ENCODE measurements around the gene ZNF805.
"Not testable (repeated sequence)": the region's sequence is repeated elsewhere in the genome, so short reads cannot be mapped to it uniquely, and the experiment has no call there.

ZNF805 gene

DNA sequence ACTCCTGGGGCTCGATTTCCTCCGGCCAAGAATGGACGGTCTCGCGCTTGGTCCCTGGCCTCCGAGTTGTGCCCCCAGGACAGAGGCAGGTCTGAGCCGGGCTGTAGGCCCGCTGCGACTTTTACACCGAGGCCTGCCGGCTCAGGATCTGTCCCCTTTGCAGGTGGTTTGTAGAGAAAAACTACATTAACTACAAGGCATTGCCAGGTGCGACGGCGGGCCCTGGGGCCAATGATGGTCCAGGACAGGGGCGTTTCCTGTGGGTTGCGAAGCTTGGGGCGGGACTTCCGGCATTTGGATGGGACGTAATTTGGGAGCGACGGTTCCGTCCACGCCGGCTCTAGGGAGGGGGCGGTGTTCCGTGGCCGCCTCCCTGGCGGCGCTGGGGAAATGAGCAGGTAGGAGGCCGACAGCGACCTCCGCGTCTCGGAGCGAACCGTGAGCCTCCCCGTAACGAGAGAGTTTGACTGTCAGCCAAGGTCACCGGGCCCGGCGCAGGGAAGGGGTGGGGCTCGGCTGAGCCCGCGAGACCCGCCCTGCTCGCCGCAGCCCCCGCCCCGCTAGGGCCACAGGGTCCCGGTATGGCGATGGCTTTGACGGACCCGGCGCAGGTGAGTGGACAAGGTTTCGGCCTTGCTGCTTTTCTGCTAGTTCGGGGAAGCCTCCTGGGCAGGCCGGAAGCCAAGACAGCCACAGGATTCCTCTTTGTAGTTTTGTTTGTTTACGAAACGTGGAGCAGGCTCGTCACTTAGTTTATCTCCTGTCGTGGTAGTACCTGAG lies at the start of gene ZNF805:
Gene ZNF805, plus strand, starts transcription at position 322 of the 780 bp plus-strand sequence. Its CDS starts 260 bp downstream, at position 582.
- peak; percentile 91 to 96 (median 94) for DNase-seq

DNA sequence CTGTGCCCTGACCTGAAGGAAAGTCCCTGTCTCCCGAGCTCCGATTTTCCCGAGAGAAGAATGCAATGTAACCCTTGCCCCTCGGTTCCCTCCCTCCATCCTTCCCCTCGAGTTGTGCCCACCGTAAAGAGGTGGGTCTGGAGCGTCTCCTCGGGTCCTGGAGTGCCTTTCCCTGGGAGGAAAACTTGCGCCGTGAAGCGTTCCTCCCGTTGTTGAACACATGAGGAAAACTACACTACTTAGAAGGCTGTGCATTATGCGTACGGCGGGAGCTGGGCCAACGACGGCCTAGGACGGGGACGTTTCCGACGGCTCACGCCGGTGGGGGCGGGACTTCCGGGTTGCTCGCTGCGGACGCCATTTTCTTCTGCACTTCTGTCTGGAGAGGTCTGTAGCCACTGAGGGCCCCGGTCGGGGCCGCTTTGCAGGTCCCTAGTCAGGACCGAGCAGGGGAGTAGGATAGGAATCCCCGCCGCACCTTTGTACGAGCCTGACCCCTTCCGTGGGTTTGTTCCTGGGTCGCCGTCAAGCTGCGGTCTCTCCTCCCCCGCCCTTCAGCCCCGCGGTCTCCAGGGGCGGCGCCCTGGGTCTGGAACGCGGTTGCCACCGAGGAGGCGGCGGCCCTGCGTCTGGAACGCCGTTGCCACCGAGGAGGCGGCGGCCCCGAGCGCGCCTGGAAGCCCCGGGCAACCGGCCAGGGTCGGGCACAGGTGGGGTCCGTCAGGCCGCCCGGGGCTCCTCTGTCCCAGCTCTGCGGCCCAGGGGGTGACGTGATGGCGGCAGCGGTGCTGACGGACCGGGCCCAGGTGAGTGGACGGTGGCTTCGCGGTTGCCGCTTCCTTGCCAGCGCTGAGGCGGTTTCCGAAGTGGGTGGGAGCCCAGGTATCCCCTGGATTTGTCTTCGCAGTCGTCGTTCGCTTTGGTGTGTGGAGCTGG lies 49.0 kb upstream of the ZNF805 start, which contains the start of gene ZNF264:
Gene ZNF264, plus strand, starts transcription at position 360 of the 936 bp plus-strand sequence. Its CDS starts 414 bp downstream, at position 774.
- DNase-seq = peak; percentile 75 to 92 (median 80)

DNA sequence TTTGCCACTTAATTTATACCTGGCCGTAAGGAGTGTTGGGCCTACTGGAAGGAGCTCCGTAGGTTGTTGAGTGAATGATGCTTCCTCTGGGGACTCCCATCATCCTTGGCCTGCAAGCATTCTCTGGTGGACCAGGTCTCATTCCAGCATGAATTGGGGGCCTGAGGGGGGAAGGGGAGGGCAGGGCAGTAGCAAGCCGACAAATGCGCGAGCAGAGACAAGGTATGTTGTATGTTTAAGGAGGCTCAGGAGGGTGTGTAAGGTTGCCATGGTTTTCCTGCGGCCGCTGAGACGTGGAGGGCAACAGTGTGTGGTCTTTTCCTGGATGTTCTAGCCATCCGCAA lies 48.4 kb upstream of the ZNF805 start:
- no peak for DNase-seq

DNA sequence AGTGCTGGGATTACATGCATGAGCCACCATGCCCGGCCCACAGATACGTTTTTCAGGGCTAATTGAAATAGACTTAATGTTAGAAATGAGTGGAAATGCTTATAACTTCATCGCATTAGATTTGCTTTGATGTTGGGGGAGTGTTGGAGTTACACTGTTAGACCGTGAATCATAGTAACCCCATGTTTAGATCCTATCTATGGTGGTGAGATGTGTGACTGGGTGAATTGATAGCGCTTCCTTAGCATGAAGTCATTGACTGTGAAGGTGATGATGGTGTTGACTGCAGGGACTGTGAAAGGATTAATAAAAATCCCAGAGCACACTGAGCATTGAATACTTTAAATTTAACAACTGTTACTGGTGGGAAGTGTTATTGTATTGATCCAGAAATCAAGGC lies 47.4 kb upstream of the ZNF805 start:
- no peak for DNase-seq

DNA sequence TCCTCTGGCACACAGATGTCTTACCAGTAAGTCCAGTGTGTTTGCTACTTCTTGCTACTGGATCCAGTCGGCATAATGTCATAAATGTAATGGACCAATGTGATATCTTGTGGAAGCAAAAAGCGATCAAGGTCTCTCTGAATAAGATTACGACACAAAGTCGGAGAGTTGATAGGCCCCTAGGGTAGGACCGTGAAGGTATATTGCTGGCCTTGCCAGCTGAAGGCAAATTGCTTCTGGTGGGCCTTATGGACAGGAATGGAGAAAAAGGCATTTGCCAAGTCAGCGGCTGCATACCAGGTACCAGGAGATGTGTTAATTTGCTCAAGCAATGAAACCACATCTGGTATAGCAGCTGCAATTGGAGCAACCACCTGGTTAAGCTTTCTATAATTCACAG lies 42.6 kb upstream of the ZNF805 start:
- not testable (repeated sequence) for DNase-seq

DNA sequence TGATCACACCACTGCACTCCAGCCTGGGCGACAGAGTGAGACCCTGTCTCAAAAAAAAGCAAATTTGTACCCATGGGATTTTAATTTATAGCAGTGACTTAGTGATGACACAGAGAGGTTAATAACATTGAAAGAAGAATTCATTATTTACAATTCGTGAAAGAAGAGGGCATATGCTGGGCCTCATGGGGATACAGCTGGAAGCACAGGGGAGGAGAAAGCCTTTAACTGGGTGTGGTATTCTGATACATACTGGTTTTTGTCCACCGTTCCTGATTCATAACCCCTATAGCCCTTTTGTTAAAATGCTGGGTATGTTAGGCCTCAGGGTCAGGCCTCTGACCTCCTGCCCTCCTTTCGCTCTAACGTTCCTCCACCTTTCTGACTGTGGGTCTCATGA lies 38.3 kb upstream of the ZNF805 start:
- DNase-seq = no peak

DNA sequence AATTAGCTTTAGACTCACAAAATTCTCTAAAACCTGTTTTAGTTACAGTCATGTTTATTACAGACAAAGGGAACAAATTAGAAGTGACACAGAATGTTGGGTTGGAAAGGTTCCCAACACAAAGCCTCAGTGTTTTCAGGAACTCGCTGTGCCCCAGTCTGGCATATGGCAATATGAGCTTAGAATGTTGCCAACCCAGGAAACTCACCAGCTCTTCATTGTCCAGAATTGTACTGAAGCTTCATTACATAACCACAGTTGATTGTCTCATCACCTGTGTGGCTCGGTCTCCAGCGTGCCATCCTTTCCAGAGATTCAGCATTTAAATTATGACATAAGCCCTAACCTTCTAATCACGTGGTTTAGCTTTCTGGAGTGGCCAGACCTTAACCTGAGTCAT lies 30.1 kb upstream of the ZNF805 start:
- DNase-seq = no peak

DNA sequence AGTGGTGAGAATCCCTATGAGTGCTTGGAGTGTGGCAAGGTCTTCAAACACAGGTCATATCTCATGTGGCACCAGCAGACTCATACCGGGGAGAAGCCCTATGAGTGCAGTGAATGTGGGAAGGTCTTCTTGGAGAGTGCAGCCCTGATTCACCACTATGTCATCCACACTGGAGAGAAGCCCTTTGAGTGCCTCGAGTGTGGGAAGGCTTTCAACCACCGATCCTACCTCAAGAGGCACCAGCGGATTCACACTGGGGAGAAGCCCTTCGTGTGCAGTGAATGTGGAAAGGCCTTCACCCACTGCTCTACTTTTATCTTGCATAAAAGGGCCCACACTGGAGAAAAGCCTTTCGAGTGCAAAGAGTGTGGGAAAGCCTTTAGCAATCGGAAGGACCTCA lies 28.3 kb upstream of the ZNF805 start:
- no peak for DNase-seq

DNA sequence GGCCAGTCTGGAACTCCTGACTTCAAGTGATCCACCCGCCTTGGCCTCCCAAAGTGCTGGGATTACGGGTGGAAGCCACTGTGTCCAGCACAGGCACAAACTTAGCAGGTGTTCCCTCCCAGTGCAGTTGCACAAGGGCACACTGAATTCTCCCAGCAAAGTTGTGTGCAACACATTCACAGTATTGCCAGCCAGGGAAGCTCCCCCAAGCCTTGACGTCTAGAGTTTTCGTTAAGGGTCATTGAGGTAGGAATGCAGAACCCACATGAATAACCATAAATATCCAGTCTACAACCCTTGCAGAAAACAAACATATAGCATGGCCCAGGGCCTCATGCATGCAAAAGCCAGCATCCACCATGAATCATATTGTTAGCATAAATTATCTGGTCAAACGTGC lies 12.9 kb upstream of the ZNF805 start:
- no peak for DNase-seq

DNA sequence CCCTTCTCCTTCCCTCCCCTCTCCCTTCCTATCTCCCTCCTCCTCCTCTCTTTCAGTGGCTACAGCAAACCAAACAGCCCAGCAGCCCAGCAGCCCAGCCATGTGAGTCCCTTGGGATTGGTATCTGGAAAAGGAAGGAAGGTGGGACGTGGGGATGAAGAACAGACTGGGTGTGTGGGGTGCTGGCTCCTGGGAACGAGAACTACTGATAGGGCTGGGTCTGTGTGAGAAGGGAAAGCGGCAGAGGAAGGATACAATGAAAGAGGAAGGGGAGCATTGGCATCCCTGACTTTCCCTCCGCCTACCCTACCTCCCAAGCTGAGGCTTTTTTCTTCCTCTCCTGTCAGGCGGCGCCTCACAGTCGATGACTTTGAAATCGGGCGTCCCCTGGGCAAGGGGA lies 8.7 kb upstream of the ZNF805 start:
- no peak for DNase-seq

DNA sequence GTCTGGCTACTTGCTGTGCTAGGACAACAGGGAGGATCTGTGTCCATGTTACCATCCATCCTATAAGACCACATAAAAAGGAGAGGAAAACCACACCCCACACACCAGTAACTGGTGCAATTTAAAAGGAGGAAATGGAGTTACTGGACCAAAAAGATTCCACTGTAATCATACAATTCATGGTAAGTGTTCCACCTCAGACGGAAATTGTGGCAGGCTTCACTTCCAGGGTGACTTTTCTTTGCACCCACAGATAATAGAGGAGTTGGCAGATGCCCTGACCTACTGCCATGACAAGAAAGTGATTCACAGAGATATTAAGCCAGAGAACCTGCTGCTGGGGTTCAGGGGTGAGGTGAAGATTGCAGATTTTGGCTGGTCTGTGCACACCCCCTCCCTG lies 7.2 kb upstream of the ZNF805 start:
- no peak for DNase-seq

DNA sequence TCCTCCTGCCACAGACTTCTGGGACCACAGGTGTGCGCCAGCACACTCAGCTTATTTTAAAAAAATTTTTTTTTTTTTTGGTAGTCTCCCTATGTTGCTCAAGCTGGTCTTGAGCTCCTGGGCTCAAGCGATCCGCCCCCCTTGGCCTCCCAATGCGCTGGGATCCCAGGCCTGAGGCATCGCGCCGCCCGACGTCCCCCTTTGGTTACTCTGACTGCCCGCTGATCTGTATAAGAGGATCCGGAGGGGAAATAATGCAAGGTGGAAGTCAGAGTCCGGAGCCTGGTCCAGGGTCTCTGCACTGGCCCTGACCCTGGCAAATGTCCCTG lies 486 bp upstream of the ZNF805 start:
- DNase-seq = no peak

DNA sequence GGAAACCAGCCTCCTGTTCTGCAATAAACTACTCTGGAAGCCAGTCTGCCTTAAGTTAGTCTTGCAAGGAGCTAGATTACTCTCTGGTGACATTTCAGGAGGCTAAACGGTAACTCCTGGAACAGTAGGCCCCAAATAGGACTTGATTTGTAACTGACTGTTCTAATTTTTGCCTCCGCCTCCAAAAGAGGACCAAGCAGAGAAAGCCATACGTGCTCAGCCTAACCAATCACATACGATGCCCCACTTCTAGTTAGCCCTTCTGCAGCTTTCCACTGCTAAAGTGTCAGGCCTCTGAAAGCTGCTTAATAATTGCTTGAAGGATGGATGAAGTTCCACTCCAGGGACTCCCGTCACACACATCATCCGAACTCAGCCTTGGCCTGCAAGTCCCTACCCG lies 744 bp downstream of the ZNF805 start:
- DNase-seq = no peak

DNA sequence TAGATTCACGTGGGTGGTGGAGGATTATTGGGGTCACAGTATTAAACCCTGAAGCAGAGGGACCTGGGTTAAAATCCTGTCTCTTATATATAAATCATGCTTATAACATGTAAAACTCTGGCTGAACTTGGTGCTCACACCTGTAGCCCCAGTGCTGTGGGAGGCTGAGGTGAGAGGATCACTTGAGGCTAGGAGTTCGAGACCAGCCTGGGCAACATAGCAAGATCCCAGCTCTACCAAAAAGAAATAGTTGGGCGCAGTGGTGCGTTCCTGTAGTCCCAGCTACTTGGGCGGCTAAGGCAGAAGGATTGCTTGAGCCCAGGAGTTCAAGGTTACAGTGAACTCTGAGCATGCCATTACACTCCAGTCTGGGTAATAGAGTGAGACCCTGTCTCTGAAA lies 2.4 kb downstream of the ZNF805 start:
- DNase-seq = no peak

DNA sequence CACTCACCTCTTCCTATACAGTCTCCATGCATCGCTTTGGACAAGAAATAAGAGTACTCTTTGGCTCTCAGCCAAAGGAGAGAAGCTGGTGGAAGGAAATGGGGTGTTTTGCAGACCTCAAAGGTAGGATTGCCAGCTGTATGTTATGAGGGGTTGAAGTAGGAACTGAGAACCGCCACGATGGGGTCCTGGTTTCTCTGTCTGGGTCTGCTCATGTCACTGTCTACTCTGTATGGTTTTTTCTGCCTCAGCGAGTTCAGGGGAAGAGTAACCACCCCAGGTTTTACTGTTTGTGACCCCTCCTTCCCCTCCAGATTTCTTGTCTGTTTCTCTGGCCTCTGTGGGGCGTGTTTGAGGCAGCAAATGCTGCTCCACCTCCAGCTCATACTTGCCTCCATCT lies 4.1 kb downstream of the ZNF805 start:
- DNase-seq = no peak

DNA sequence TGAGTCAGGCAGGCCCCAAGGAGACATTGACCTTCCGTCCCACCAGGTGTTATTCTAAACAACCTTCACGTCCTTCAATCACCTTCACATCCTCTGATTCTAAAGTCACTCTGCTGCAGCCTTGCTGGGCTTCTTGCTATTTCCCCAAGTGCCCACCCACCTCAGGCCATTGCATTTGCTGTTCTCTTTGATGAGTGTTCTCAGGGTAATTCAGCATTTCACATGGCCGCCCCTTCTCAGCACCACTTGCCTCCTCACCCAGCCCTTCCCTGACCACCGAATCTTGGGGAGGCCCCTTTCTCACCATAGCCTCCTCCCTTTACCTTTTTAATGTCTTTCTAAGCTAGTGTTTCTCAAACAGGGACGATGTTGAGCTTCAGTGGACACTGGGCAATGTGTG lies 4.6 kb downstream of the ZNF805 start:
- no peak for DNase-seq

DNA sequence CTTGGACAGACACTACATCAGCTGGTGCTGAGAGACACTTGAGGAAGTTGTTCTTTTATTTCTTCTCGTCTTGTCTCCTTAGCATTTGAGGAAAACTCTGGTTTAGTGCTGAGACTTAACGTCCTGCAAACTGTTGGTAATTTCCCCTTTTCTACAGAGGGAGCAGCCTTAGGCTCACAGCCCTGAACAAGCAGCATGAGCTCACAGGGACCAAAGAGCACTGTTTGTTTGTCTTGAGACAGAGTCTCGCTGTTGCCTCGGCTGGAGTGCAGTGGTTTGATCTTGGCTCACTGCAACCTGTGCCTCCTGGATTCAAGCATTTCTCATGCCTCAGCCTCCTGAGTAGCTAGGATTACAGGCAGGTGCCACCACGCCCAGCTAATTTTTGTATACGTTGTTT lies 5.5 kb downstream of the ZNF805 start:
- DNase-seq = no peak

DNA sequence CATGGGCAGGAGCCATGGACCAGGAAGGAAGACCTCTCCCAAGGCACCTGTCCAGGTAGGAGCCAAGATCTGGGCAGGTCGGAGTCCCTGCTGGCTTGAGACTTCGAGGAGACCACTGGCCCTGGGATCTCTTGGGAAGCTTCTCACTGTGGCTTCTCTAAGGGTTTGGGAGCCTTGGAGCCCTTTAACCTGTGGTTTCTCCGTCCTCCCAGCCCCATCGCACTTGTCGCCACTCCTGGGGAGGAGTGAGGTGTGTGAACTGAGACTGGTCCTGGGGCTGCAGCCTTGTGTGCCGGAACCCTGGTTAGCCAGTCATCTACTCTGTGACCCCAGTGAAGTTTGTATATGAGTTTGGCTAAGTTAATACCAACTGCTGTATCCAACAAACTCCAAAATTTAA lies 8.2 kb downstream of the ZNF805 start:
- DNase-seq = no peak

DNA sequence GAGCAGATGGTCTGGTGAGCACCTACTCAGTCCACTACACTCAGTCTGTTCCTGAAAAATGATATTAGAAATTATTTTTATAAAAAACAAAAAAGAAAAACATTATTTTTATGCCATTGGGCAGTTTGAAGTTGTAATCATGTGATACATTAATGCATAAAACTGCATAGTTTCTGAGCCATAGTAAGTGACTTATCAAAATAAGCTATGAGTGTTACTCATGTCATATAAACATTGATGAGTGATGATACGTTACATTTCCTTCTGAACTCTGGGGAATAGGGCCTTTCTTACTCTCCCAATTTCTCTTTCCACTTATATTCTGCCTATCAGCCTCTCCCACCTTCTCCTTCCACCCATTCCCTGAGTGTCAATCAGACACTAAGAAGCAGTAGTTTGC lies 8.9 kb downstream of the ZNF805 start:
- no peak for DNase-seq

DNA sequence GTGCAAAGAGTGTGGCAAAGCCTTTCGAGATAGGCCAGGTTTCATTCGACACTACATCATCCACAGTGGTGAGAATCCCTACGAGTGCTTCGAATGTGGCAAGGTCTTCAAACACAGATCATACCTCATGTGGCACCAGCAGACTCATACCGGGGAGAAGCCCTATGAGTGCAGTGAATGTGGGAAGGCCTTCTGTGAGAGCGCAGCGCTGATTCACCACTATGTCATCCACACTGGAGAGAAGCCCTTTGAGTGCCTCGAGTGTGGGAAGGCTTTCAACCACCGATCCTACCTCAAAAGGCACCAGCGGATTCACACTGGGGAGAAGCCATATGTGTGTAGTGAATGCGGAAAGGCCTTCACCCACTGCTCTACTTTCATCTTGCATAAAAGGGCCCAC lies 13.3 kb downstream of the ZNF805 start:
- DNase-seq = not testable (repeated sequence)

DNA sequence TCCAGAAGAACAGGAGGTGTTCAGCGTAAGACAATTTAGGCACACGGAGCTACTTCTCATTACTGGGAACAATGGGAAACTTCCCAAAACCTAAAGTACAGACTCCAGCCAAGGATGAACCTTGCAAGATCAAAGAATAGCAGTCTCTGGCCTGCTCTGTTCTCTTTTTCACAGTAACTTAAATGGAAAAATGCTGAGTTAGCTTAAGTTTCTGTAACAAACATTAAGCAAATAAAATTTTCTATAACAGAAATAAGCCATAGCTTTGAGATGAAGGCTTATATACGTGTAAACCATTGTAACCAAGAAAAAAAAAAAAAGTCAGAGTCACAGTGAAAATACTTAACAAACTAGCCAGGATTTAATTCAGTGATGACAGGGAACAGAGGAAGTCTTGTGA lies 21.6 kb downstream of the ZNF805 start:
- no peak for DNase-seq

DNA sequence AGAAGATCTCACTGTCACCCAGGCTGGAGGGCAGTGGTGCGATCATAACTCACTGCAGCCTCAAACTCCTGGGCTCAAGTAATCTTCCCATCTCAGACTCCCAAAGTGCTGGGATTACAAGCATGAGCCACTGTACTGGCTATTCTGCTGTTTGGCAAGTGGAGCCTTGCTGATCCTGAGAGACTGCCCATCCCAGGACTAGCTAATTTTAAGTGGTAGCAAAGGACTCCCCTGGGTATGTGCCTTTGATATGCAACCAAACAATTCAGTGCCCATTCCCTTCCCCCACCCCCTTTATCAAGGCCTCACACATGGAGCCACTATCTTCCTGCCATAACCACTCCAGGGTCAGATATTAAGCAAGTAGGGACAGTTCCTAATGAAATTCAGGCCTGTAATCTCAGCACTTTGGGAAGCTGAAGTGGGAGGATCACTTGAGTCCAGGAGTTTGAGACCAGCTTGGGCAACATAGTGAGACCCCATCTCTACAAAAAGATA lies 22.9 kb downstream of the ZNF805 start:
- no peak for DNase-seq

DNA sequence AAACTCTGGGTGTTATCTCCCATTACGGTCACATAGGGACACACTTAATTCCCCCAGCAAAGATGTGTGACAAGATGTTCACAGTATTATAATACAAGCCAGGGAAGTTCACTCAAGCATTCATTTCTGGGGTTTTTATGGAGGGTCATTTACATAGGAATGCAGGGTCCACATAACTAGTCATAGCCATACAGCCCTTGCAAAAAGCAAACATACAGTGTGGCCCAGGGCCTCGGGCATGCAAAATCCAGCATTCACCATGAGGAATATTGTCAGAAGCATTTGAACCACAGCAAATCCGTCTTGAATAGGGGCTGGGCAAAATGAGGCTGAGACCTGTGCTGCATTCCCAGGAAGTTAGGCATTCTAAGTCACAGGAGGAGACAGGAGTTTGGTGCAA lies 26.9 kb downstream of the ZNF805 start:
- no peak for DNase-seq

Data from stimulated activated naive CD4-positive, alpha-beta T cell (primary cell).